SH-SY5Y (cell line): ENCODE data around the gene IL34.

Experiments used
- GATA2 ChIP-seq: IDR thresholded peaks from 2 replicates; pipeline ENCODE4 v1.6.1; 2011; ENCODE audit warnings: mild to moderate bottlenecking, low read depth, low read length
- GATA3 ChIP-seq: IDR thresholded peaks from 2 replicates; pipeline ENCODE4 v1.6.1; 2011; ENCODE audit warnings: low read depth, mild to moderate bottlenecking, low read length, moderate library complexity

DNA sequence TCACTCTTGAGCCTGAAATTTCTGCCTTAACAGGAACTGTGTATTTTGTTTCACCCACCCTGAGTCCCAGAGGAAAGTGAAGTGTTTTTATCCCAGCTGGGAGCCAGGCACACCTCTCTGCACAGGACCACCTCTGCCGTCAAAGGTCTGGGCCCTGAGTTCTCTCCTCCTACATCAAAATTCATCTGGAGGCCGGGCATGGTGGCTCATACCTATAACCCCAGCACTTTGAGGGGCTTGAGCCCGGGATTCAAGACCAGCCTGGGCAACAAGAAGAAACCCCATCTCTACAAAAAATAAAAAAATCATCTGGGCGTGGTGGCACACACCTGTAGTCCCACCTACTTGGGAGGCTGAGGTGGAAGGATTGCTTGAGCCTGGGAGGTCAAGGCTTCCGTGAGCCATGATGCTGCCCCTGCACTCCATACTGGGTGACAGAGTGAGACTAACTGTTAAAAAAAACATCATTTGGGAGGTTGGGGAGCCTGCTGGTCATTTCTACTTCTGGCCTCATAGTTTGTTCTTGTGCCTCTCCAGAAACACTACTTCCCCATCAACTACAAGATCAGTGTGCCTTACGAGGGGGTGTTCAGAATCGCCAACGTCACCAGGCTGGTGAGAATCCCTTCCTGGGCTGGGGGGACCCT is 9.8 kb downstream of the IL34 start:
- TF ChIP-seq GATA3 (no peak), GATA2 (no peak)
